ENCODE results near the gene ADNP. TPM values are rescaled to one million over a fixed set of nuclear protein-coding genes. Genes with fewer than 3 reads are reported as not detected.

Gene ADNP
- polyA plus RNA-seq, 1 of the 3 experiments (the other 2 are of a cell fraction), result 13.3 TPM

GRCh38 chr20:50843331-50844276 lies 87.6 kb downstream of the ADNP start:
- H4K20me1 ChIP-seq (ENCODE audit: insufficient read depth), result no peaks in the 10 kb centered on the region
- H3K9me3 ChIP-seq, result no peaks in the 10 kb centered on the region
- no peak overlapping the region for H3K4me2 ChIP-seq
- H3K4me1 ChIP-seq (ENCODE audit: control insufficient read depth in 1 of 2, insufficient read depth in 2 of 2, low read depth in 1 of 2, low read length in 1 of 2), result peaks cover 9 to 21% of the 10 kb centered on the region in 2 experiments; a peak in 3 of 4 replicates
- no peak overlapping the region for H3K4me3 ChIP-seq (ENCODE audit: low read depth in 2 of 2, low read length in 1 of 2)
- no peak for TF ChIP-seq RFX5 (IDR thresholded peaks at IDR 0.05; ENCODE audit: low read length)
- TF ChIP-seq TAF1 (IDR thresholded peaks at IDR 0.05; ENCODE audit: borderline replicate concordance, low read depth, low read length), result no peak
- TF ChIP-seq ELF1 (IDR thresholded peaks at IDR 0.05), result no peak
- no peak for TF ChIP-seq TEAD4 (IDR thresholded peaks at IDR 0.05; ENCODE audit: borderline replicate concordance, insufficient read depth)
- TF ChIP-seq FOXJ3 (CRISPR knock-in tag; IDR thresholded peaks at IDR 0.05), result no peak
- TF ChIP-seq TCF12 (IDR thresholded peaks at IDR 0.05), result no peak
- TF ChIP-seq POLR2AphosphoS5 (IDR thresholded peaks at IDR 0.05; ENCODE audit: low read depth, low read length), result no peak
- no peaks in the 10 kb centered on the region for H3K36me3 ChIP-seq (replicated peaks in 1 of 2; ENCODE audit: control insufficient read depth in 1 of 2, insufficient read depth in 2 of 2, low read length in 1 of 2)
- H3K9ac ChIP-seq, result no peak overlapping the region
- ChIA-PET CTCF (interaction anchor here (0.6 to 1.6 kb wide), 4 partner anchors 13 to 86 kb away, joined by 3 to 6 read pairs (median 4); partner anchors contain the start of gene BCAS4), POLR2A (no interaction called here)
- no peak overlapping the region for H2AFZ ChIP-seq (ENCODE audit: low read depth)
- WGBS (ENCODE audit: low lambda C conversion rate), result 95% methylated on average over 9 of the region's 9 CpGs
- no peak overlapping the region for H3K27ac ChIP-seq (ENCODE audit: low read depth in 2 of 2, low read length in 1 of 2)
- H3K9me2 ChIP-seq, result no peaks in the 10 kb centered on the region
- no peaks in the 10 kb centered on the region for H3K27me3 ChIP-seq (ENCODE audit: insufficient read depth)
- no peak for DNase-seq
- H3K79me2 ChIP-seq (ENCODE audit: insufficient read depth), result no peaks in the 10 kb centered on the region
- no peaks in the 10 kb centered on the region for H3F3A ChIP-seq (replicated peaks; ENCODE audit: insufficient read depth)

- Histone ChIP-seq H3K9me2 (no peaks in the 10 kb centered on the region), H3K9me3 (no peaks in the 10 kb centered on the region), H3K36me3 (replicated peaks in 1 of 2; ENCODE audit: control insufficient read depth in 1 of 2, insufficient read depth in 2 of 2, low read length in 1 of 2) (no peaks in the 10 kb centered on the region), H3K79me2 (ENCODE audit: insufficient read depth) (no peaks in the 10 kb centered on the region), H3K9ac (no peak overlapping the region), H4K20me1 (ENCODE audit: insufficient read depth) (no peaks in the 10 kb centered on the region), H3K4me3 (ENCODE audit: low read depth in 2 of 2, low read length in 1 of 2) (no peak overlapping the region), H3K4me1 (ENCODE audit: control insufficient read depth in 1 of 2, insufficient read depth in 2 of 2, low read depth in 1 of 2, low read length in 1 of 2) (peaks cover 9 to 19% of the 10 kb centered on the region in 2 experiments; a peak in 3 of 4 replicates), H3K4me2 (no peak overlapping the region), H3K27ac (ENCODE audit: low read depth in 2 of 2, low read length in 1 of 2) (no peak overlapping the region), H3K27me3 (ENCODE audit: insufficient read depth) (no peaks in the 10 kb centered on the region), H2AFZ (ENCODE audit: low read depth) (no peak overlapping the region), H3F3A (replicated peaks; ENCODE audit: insufficient read depth) (no peaks in the 10 kb centered on the region)
- WGBS (ENCODE audit: low lambda C conversion rate), result 96% methylated on average over 5 of the region's 5 CpGs
- CTCF ChIA-PET, result interaction anchor here (0.5 to 1.6 kb wide), 5 partner anchors 14 to 87 kb away, joined by 3 to 6 read pairs (median 3); partner anchors contain the start of gene BCAS4
- DNase-seq, result no peak
- POLR2A ChIA-PET, result no interaction called here
- TF ChIP-seq RFX5 (IDR thresholded peaks at IDR 0.05; ENCODE audit: low read length) (no peak), SMC3 (IDR thresholded peaks at IDR 0.05; ENCODE audit: low read depth, low read length) (no peak), REST (IDR thresholded peaks at IDR 0.05; ENCODE audit: low read depth, low read length) (no peak), TCF12 (IDR thresholded peaks at IDR 0.05) (no peak), RXRA (IDR thresholded peaks at IDR 0.05; ENCODE audit: borderline replicate concordance, low read depth) (no peak), FOSL2 (IDR thresholded peaks at IDR 0.05; ENCODE audit: borderline replicate concordance, low read depth) (no peak), PBX3 (IDR thresholded peaks at IDR 0.05) (no peak), RCOR1 (IDR thresholded peaks at IDR 0.05; ENCODE audit: low read length) (no peak), EZH2phosphoT487 (IDR thresholded peaks at IDR 0.05; ENCODE audit: borderline replicate concordance, low read depth) (no peak), USF2 (IDR thresholded peaks at IDR 0.05; ENCODE audit: borderline replicate concordance, low read depth, low read length) (no peak), TAF1 (IDR thresholded peaks at IDR 0.05; ENCODE audit: borderline replicate concordance, low read depth, low read length) (no peak), FOXJ3 (CRISPR knock-in tag; IDR thresholded peaks at IDR 0.05) (no peak), SIN3A (IDR thresholded peaks at IDR 0.05; ENCODE audit: borderline replicate concordance, low read depth, low read length) (no peak), IRF3 (IDR thresholded peaks at IDR 0.05; ENCODE audit: low read depth, low read length) (no peak), YY1 (IDR thresholded peaks at IDR 0.05; ENCODE audit: low read depth) (no peak), JUND (IDR thresholded peaks at IDR 0.05) (no peak), ELF1 (IDR thresholded peaks at IDR 0.05) (no peak)
Measured at GRCh38 chr20:50842821-50843220, 88.4 kb downstream of the ADNP start.

All from SK-N-SH (cell line).